Muscle layer of duodenum (tissue), 2 donors: ENCODE data around the gene KIF5A.
"Not testable (repeated sequence)": the region's sequence is repeated elsewhere in the genome, so short reads cannot be mapped to it uniquely, and the experiment has no call there.

Experiments used
- H3K27ac ChIP-seq: one replicate; pipeline ENCODE4 v1.7.0; 2013; ENCODE audit warnings: mild to moderate bottlenecking, low read length
- H3K27me3 ChIP-seq: one replicate; pipeline ENCODE4 v1.7.0; 2013; ENCODE audit warnings: low read depth, mild to moderate bottlenecking, control low read depth, low read length
- H3K36me3 ChIP-seq, 2 donors: one replicate each; pipeline ENCODE4 v1.7.0; 2013; ENCODE audit warnings: low read length in 2 of 2, control low read depth in 1 of 2, mild to moderate bottlenecking in 1 of 2; ENCODE audit not compliant: insufficient read depth in 2 of 2, control insufficient read depth in 1 of 2
- H3K4me1 ChIP-seq, 2 donors: one replicate each; pipeline ENCODE4 v1.7.0; 2013; ENCODE audit warnings: low read length in 2 of 2, mild to moderate bottlenecking in 2 of 2, control low read depth in 1 of 2, moderate library complexity in 1 of 2; ENCODE audit not compliant: insufficient read depth in 2 of 2, control insufficient read depth in 1 of 2
- H3K4me3 ChIP-seq, 2 donors: one replicate each; pipeline ENCODE4 v1.7.0; 2013; ENCODE audit warnings: low read length in 2 of 2, low read depth in 1 of 2, mild to moderate bottlenecking in 1 of 2
- H3K9me3 ChIP-seq, 2 donors: one replicate each; pipeline ENCODE4 v1.7.0; 2013; ENCODE audit warnings: low read length in 2 of 2, control low read depth in 1 of 2, mild to moderate bottlenecking in 1 of 2; ENCODE audit not compliant: control insufficient read depth in 1 of 2
- donor health status: healthy.

KIF5A gene

DNA sequence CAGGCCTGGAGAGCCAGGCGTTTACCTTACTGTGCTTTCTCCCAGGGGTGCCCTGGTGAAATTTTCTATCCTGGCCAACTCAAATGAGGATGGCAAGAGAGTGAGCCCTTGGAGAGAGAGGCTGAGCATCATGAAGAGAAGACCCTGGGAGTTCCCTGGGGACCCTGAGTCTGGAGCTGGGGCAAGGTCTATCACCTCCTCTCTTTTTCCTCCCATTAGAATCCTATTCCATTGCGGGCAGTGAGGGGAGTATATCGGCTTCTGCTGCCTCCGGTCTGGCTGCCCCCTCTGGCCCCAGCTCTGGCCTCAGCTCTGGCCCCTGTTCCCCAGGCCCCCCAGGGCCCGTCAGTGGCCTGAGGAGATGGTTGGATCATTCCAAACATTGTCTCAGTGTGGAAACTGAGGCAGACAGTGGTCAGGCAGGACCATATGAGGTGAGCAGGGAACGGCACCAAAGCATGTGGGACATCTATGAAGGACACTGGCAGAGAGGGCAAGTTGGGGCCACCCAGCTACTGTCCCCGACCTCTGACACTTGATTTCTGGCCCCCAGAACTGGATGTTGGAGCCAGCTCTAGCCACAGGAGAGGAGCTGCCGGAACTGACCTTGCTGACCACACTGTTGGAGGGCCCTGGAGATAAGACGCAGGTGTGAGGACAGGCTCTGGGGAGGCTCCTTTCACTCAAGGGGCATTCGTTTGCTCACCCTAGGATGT, 63.0 kb downstream of the KIF5A start:
- H3K4me3 ChIP-seq, result peak overlapping the region in 1 of 2 donors; percentile 74
- peaks cover 6 to 35% of the 10 kb centered on the region in 2 donors for H3K36me3 ChIP-seq
- H3K4me1 ChIP-seq, result peaks cover 0 to 62% of the 10 kb centered on the region in 2 donors
- no peaks in the 10 kb centered on the region for H3K9me3 ChIP-seq
- peaks cover 15% of the 10 kb centered on the region for H3K27me3 ChIP-seq
- H3K27ac ChIP-seq, result no peak overlapping the region

DNA sequence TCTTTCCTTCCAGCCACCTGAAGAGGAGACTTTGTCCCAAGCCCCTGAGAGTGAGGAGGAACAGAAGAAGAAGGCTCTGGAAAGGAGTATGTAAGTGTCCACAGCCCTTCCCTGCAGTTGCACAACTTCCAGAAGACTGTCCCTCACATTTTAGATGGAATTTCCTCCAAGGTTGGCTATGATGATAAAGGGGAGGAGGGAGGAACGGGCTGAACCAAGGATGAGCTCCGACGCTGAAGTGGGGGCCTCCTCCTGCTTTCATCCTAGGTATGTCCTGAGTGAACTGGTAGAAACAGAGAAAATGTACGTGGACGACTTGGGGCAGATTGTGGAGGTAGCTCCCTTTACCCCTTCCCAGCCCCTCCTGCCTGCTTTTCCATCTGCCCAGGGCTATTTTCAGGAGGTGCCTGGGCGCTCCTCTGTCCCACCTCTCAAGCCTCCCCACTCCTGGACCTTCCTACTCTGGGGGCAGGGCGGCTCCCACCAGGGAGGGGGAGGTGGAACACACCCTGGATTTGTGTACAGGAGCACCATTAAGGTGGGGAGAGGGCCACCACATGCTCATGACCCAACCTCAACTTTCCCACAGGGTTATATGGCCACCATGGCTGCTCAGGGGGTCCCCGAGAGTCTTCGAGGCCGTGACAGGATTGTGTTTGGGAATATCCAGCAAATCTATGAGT, 63.7 kb downstream of the KIF5A start:
- Histone ChIP-seq H3K9me3 (no peaks in the 10 kb centered on the region), H3K4me1 (peaks cover 0 to 62% of the 10 kb centered on the region in 2 donors), H3K27me3 (peaks cover 15% of the 10 kb centered on the region), H3K4me3 (peak overlapping the region in 1 of 2 donors; percentile 74), H3K36me3 (peaks cover 6 to 37% of the 10 kb centered on the region in 2 donors), H3K27ac (no peak overlapping the region)

DNA sequence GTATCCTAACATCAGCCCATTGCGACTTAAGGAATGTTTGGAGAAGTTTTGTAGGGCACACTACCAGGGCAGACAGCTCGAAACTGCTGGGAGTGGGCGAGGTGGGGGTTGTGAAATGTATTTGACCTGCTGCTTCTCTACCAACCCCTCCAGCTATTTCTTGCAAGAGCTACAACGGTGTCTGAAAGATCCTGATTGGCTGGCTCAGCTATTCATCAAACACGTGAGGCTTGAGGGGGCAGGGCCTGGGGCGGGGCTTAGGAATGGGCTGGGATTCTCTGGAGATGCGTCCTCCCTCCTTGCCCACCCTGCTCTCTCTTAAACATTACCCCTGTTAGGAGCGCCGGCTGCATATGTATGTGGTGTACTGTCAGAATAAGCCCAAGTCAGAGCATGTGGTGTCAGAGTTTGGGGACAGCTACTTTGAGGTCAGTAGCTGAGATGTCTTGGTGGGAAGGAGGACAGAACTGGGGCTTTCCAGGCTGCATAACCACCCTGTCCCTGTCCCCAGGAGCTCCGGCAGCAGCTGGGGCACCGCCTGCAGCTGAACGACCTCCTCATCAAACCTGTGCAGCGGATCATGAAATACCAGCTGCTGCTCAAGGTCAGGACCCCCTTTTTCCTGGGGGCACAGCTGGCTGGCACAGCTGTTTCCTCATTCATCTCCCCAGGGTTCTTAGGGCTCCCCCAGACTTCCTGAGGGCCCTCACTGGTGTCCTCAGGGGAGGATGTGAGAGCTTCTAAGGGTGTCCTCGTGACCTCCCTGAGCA, 64.5 kb downstream of the KIF5A start:
- Histone ChIP-seq H3K36me3 (peaks cover 6 to 37% of the 10 kb centered on the region in 2 donors), H3K4me1 (peaks cover 0 to 57% of the 10 kb centered on the region in 2 donors), H3K27ac (no peak overlapping the region), H3K4me3 (no peak overlapping the region), H3K27me3 (peaks cover 18% of the 10 kb centered on the region), H3K9me3 (no peaks in the 10 kb centered on the region)

DNA sequence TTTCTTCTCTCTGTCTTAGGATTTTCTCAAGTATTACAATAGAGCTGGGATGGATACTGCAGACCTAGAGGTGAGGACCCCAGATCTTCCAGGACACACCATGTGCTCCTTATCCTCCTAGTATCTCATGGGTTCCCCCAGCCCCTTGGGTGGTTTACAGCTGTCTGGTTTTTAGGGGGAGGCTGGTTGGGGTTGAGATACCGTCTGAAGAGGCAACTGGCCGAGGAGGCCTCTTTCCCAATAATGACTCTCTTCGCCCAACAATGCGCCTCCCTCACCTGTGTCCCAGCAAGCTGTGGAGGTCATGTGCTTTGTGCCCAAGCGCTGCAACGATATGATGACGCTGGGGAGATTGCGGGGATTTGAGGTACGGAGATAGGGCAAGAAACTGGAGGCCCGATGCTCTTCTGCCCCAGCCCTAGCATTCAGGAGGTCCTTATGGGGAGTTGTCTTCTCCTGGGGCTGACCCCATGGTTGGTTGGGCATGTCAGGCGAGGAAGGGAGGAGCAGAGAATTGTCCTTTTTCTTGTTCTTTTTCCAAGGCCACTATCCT, 65.2 kb downstream of the KIF5A start:
- Histone ChIP-seq H3K36me3 (peaks cover 6 to 37% of the 10 kb centered on the region in 2 donors), H3K27ac (no peak overlapping the region), H3K27me3 (peaks cover 24% of the 10 kb centered on the region), H3K4me3 (no peak overlapping the region), H3K9me3 (no peaks in the 10 kb centered on the region), H3K4me1 (peaks cover 0 to 52% of the 10 kb centered on the region in 2 donors)

DNA sequence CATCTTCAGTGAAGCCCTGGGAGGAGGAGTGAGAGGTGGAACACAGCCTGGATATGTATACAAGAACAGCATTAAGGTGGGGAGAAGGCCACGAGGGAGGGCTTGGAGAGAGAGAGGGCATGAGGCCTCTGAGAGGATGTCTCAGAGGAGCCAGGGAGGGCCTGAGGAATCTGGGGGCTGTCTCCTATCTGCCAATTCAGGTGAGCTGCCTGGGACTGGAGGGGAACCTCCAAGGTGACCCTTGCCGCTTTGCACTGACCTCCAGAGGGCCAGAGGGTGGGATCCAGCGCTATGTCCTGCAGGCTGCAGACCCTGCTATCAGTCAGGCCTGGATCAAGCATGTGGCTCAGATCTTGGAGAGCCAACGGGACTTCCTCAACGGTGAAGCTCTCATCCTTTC, 65.8 kb downstream of the KIF5A start:
- peaks cover 6 to 37% of the 10 kb centered on the region in 2 donors for H3K36me3 ChIP-seq
- H3K4me1 ChIP-seq, result peaks cover 0 to 48% of the 10 kb centered on the region in 2 donors
- H3K4me3 ChIP-seq, result no peak overlapping the region
- H3K27ac ChIP-seq, result no peak overlapping the region
- H3K9me3 ChIP-seq, result no peaks in the 10 kb centered on the region
- peaks cover 30% of the 10 kb centered on the region for H3K27me3 ChIP-seq

DNA sequence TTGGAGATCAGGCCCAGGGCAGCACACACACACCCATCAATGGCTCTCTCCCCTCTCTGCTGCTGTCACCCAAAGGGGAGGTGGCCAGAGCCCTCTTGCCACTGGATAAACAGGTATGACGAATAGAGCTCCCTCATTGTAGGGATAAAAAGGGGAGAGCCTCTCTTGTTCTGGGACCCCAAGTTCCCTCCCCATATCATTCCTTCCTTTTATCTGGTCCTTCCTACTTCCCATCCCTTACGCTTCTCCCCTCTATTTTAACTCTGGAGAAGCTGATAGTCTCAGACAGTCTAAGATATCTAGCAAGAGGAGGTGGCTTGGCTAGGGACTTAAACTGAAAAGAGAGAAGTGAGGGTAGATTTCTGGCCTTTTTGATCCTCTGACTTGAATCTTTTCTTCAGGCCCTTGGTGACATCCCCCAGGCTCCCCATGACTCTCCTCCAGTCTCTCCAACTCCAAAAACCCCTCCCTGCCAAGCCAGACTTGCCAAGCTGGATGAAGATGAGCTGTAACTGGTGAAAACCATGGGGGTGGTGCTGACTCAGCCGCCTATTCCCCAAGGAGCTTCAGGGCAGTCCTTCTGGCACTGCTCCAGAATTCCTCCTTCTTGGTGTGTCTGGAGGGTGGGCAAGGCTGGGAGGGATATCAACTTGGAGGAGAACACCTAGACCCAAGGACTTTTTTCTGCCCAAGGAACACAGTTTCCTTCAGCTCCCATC, 66.7 kb downstream of the KIF5A start:
- H3K36me3 ChIP-seq, result peaks cover 6 to 37% of the 10 kb centered on the region in 2 donors
- peaks cover 6 to 49% of the 10 kb centered on the region in 2 donors for H3K4me1 ChIP-seq
- no peak overlapping the region for H3K27ac ChIP-seq
- H3K27me3 ChIP-seq, result peaks cover 32% of the 10 kb centered on the region
- H3K4me3 ChIP-seq, result no peak overlapping the region
- H3K9me3 ChIP-seq, result no peaks in the 10 kb centered on the region

DNA sequence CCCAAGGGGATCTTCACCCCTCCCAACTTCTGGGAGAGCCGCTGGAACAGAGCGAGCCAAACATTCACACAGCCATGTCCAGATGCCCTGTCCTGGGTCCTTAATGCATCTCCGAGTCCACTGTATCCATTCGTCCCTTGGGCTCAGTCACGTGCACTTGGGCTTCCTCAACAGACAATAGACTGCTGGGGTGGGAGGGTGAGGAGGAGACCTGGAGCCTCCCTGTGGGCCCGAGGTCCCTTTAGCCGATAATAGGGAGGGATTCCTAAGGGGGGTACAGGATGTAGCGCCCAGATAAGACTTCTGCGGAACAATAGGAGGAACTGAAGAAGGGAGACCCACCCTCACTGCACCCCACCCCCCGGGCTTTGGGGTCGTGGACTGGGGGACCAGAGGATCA, 68.1 kb downstream of the KIF5A start:
- H3K36me3 ChIP-seq, result peaks cover 6 to 37% of the 10 kb centered on the region in 2 donors
- H3K27ac ChIP-seq, result no peak overlapping the region
- H3K4me3 ChIP-seq, result no peak overlapping the region
- no peaks in the 10 kb centered on the region for H3K9me3 ChIP-seq
- H3K4me1 ChIP-seq, result peaks cover 6 to 43% of the 10 kb centered on the region in 2 donors
- H3K27me3 ChIP-seq, result peaks cover 37% of the 10 kb centered on the region

DNA sequence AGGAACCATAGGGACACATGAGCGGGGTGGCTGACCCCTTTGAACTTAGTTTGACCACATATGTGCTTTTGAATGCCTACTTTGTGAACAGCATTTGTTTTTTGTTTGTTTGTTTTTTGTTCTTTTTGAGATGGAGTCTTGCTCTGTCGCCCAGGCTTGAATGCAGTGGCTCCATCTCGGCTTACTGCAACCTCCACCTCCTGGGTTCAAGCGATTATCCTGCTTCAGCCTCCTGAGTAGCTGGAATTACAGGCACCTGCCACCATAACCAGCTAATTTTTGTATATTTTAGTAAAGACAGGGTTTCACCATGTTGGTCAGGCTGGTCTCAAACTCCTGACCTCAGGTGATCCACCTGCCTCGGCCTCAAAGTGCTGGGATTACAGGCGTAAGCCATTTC, 68.6 kb downstream of the KIF5A start:
- H3K27ac ChIP-seq, H3K9me3 ChIP-seq, H3K4me3 ChIP-seq: not testable (repeated sequence)
- peaks cover 6 to 38% of the 10 kb centered on the region in 2 donors for H3K4me1 ChIP-seq
- peaks cover 6 to 35% of the 10 kb centered on the region in 2 donors for H3K36me3 ChIP-seq
- H3K27me3 ChIP-seq, result peaks cover 37% of the 10 kb centered on the region

DNA sequence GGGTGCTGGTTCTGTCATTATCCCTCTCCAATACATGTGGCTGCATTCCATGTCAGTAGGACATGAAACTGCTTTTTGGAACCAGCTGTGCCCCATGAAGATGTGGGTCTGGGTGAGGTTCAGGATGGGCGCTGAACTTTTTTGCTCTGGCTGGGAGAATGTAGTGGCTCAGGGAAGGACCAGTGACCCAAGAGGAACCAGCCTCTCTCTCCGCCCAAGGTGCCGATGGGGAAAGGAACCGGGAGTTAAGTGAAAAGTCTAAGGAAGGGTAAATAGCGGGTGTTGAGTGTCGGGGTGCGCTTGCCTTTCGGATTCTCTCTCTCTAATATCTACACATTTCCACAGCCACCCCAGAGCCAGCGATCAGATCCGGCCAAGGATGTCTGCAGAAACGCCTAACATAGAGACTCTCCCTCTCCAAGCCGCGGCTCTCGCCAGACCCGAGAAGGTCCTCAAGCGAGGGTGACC, 69.2 kb downstream of the KIF5A start:
- H3K9me3 ChIP-seq, result no peaks in the 10 kb centered on the region
- no peak overlapping the region for H3K27ac ChIP-seq
- peaks cover 6 to 32% of the 10 kb centered on the region in 2 donors for H3K4me1 ChIP-seq
- H3K36me3 ChIP-seq, result peaks cover 6 to 31% of the 10 kb centered on the region in 2 donors
- H3K4me3 ChIP-seq, result no peak overlapping the region
- peaks cover 40% of the 10 kb centered on the region for H3K27me3 ChIP-seq

DNA sequence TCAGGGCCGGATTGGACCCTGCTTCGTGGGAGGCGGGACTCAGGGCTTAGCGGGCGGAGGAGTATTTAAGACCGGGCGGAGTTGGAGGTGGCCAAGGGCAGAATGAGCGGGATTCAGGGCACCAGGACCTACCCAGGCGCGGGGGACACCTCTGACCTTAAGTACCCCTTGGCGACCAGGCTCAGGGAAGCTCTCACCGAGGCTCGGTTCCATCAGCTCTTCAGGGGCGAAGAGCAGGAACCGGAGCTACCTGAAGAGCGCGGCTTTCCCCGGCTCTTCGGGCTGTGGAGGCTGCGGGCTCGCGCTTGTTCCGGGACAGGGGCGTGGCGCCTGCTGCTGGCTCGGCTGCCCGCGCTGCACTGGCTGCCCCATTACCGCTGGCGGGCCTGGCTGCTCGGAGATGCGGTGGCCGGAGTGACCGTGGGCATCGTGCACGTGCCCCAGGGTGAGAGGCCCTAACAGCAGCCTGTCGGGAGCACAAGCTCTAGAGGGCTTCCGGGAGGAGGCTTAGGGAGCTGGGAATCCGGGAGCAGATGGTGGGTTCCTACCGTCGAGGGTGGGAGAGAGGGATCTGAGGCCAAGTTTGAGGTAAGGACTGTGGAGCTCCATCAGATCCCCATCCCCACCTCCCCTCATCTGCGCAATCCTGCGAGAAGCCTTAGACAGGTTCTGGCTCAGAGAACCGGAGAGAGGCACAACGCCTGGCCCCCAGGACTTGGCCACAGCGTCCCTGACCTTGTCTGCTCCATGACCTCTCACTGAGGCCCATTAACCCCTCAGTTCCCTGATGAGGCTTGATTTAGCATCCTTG, 69.8 kb downstream of the KIF5A start:
- peaks cover 45% of the 10 kb centered on the region for H3K27me3 ChIP-seq
- peaks cover 6 to 26% of the 10 kb centered on the region in 2 donors for H3K4me1 ChIP-seq
- no peaks in the 10 kb centered on the region for H3K9me3 ChIP-seq
- H3K4me3 ChIP-seq, result no peak overlapping the region
- H3K36me3 ChIP-seq, result peaks cover 6 to 31% of the 10 kb centered on the region in 2 donors
- no peak overlapping the region for H3K27ac ChIP-seq
